Subcutaneous adipose tissue (tissue), 4 donors: ENCODE results near the gene ALMS1. TPM values are rescaled to one million over a fixed set of nuclear protein-coding genes. Genes with fewer than 3 reads are reported as not detected.

ENCODE experiments used
- CTCF ChIP-seq: fragments of 450-650 bp; IDR thresholded peaks from one replicate; pipeline ENCODE4 v1.5.1; 2016; ENCODE audit warnings: low read depth, mild to moderate bottlenecking, control low read depth, antibody characterized with exemption, moderate library complexity
- total RNA-seq, 4 donors: library from RNA; depleted of rRNA; stranded (reverse); fragments of >200 nt; gene quantifications; one replicate each; pipeline ENCODE4 v1.1.0, GENCODE V29; 2016

The ALMS1 gene
- total RNA-seq, 4 donors from 2014 or later = 24.0 to 48.2 (median 35.1) TPM

- TF ChIP-seq CTCF = no peak
Measured at GRCh38 chr2:73383036-73383435, 2.6 kb upstream of the ALMS1 start.

- no peak for TF ChIP-seq CTCF
Measured at GRCh38 chr2:73385123-73385503, 523 bp upstream of the ALMS1 start.

- no peak for TF ChIP-seq CTCF
Measured at GRCh38 chr2:73386342-73386868, 769 bp downstream of the ALMS1 start.

- TF ChIP-seq CTCF = no peak
Measured at GRCh38 chr2:73386894-73387636, 1.4 kb downstream of the ALMS1 start.

- no peak for TF ChIP-seq CTCF
Measured at GRCh38 chr2:73402386-73403103, 16.9 kb downstream of the ALMS1 start.

- no peak for TF ChIP-seq CTCF
Measured at GRCh38 chr2:73403237-73403636, 17.6 kb downstream of the ALMS1 start.

GRCh38 chr2:73404409-73404808 is 18.8 kb downstream of the ALMS1 start:
- TF ChIP-seq CTCF = no peak
